Transverse colon (tissue), 4 donors: ENCODE data around the gene SYT13.

Experiments used
- CTCF ChIP-seq, 5 experiments: fragments of 200-600 bp in 3 of 5; fragments of 450-650 bp in 2 of 5; sonication (generic) in 3 of 5; IDR thresholded peaks; 1 replicate in 2 of 5; 2 replicates in 3 of 5; pipeline ENCODE4 v1.5.1; 2016 to 2017; ENCODE audit warnings: antibody characterized with exemption in 5 of 5, inconsistent platforms in 3 of 5, mild to moderate bottlenecking in 2 of 5, moderate library complexity in 1 of 5
- POLR2A ChIP-seq: fragments of 450-650 bp; IDR thresholded peaks from one replicate; pipeline ENCODE4 v1.6.1; 2016; ENCODE audit warnings: antibody characterized with exemption, mild to moderate bottlenecking, moderate library complexity
- POLR2AphosphoS5 ChIP-seq, 3 donors: sonication (generic); formaldehyde crosslinking; IDR thresholded peaks; one replicate each; pipeline ENCODE4 v1.6.1; 2016; ENCODE audit warnings: antibody characterized with exemption in 3 of 3

- TF ChIP-seq CTCF (IDR thresholded peaks at IDR 0.05): peak in 1 of 5 experiments; percentile 13
- TF ChIP-seq POLR2AphosphoS5 (IDR thresholded peaks at IDR 0.05): no peak
- no peak for TF ChIP-seq POLR2A
These were observed 74.4 kb downstream of the SYT13 start for GRCh38 chr11:45211732-45212131.
